HepG2 (cell line): ENCODE data around the gene ZDHHC18. TPM values are rescaled to one million over a fixed set of nuclear protein-coding genes. Genes with fewer than 3 reads are reported as not detected.

ENCODE experiments used
- CBX2 ChIP-seq, 2 experiments: fragments of 200-600 bp in 1 of 2; sonication (generic); formaldehyde crosslinking in 1 of 2; IDR thresholded peaks; 2 replicates each; pipeline versions ENCODE4 v1.7.0 to v1.8.1; 2018 to 2022; ENCODE audit warnings: low read depth in 2 of 2, low read length in 1 of 2, mild to moderate bottlenecking in 1 of 2, missing genetic modification reagents in 1 of 2
- GPBP1L1 ChIP-seq: sonication (generic); formaldehyde crosslinking; IDR thresholded peaks from 2 replicates; pipeline ENCODE4 v1.5.0; 2020; ENCODE audit warnings: mild to moderate bottlenecking, missing genetic modification reagents
- GRHL1 ChIP-seq: sonication (generic); formaldehyde crosslinking; conservative IDR thresholded peaks from 2 replicates; pipeline ENCODE4 v1.8.0; 2022; ENCODE audit warnings: missing genetic modification reagents
- HNF4A ChIP-seq: sonication (generic); formaldehyde crosslinking; IDR thresholded peaks from 2 replicates; pipeline ENCODE4 v1.4.0; 2020; ENCODE audit warnings: missing genetic modification reagents
- IRF2 ChIP-seq: IDR thresholded peaks from 2 replicates; pipeline ENCODE4 v1.6.1; 2018; ENCODE audit warnings: missing genetic modification reagents, missing compliant biosample characterization
- KAT7 ChIP-seq: IDR thresholded peaks from 2 replicates; pipeline ENCODE4 v1.6.1; 2018; ENCODE audit warnings: borderline replicate concordance, missing compliant biosample characterization
- KLF12 ChIP-seq: sonication (generic); formaldehyde crosslinking; IDR thresholded peaks from 2 replicates; pipeline ENCODE4 v1.4.0; 2020; ENCODE audit warnings: missing genetic modification reagents, borderline replicate concordance
- KMT2A ChIP-seq: sonication (generic); formaldehyde crosslinking; IDR thresholded peaks from 2 replicates; pipeline ENCODE4 v1.4.0; 2020; ENCODE audit warnings: missing genetic modification reagents
- MIER3 ChIP-seq: IDR thresholded peaks from 2 replicates; pipeline ENCODE4 v1.6.1; 2016; ENCODE audit warnings: missing compliant biosample characterization, borderline replicate concordance
- RBM39 ChIP-seq: fragments of 200-400 bp; formaldehyde crosslinking; IDR thresholded peaks from one replicate; pipeline ENCODE4 v1.6.1; 2018; ENCODE audit warnings: antibody characterized with exemption, mild to moderate bottlenecking, low read depth, low read length; ENCODE audit not compliant: poor library complexity, severe bottlenecking
- SALL1 ChIP-seq: sonication (generic); formaldehyde crosslinking; IDR thresholded peaks from 2 replicates; pipeline ENCODE4 v1.8.0; 2022; ENCODE audit warnings: mild to moderate bottlenecking, missing genetic modification reagents
- SCMH1 ChIP-seq: sonication (generic); formaldehyde crosslinking; IDR thresholded peaks from 2 replicates; pipeline ENCODE4 v1.9.0; 2021; ENCODE audit warnings: missing genetic modification reagents, mild to moderate bottlenecking, borderline replicate concordance
- SMAD9 ChIP-seq: sonication (generic); formaldehyde crosslinking; IDR thresholded peaks from 2 replicates; pipeline ENCODE4 v1.5.1; 2020; ENCODE audit warnings: mild to moderate bottlenecking, missing genetic modification reagents
- ZNF17 ChIP-seq: sonication (generic); formaldehyde crosslinking; IDR thresholded peaks from 2 replicates; pipeline ENCODE4 v1.5.0; 2020; ENCODE audit warnings: mild to moderate bottlenecking, missing genetic modification reagents
- ZNF430 ChIP-seq: sonication (generic); formaldehyde crosslinking; IDR thresholded peaks from 2 replicates; pipeline ENCODE4 v1.9.0; 2021; ENCODE audit warnings: mild to moderate bottlenecking, missing genetic modification reagents
- ZNF788 ChIP-seq: sonication (generic); formaldehyde crosslinking; IDR thresholded peaks from 2 replicates; pipeline ENCODE4 v1.5.0; 2020; ENCODE audit warnings: mild to moderate bottlenecking, missing genetic modification reagents, borderline replicate concordance
- polyA plus RNA-seq, 8 experiments: library from polyadenylated mRNA; depleted of rRNA in 3 of 8; stranded (reverse) in 7 of 8; unstranded in 1 of 8; fragments of >200 nt; fragmentation: Illumina TruSeq in 4 of 8; extraction: Trizol in 4 of 8; gene quantifications; 2 replicates each; pipeline versions ENCODE4 v1.2.1 to v1.2.3, GENCODE V29; 2011 to 2016; ENCODE audit warnings: low read depth in 4 of 8, missing spikeins in 1 of 8, mixed read lengths in 1 of 8; ENCODE audit not compliant: insufficient read depth in 1 of 8
- total RNA-seq, 5 experiments: library from RNA; depleted of rRNA; stranded (reverse); fragments of >200 nt; fragmentation: Illumina TruSeq; extraction: Trizol; gene quantifications; 2 replicates each; pipeline ENCODE4 v1.2.3, GENCODE V29; 2016; ENCODE audit warnings: low read depth in 1 of 5
- TF ChIP-seq, protein P1 (sequence below): sonication (generic); formaldehyde crosslinking; IDR thresholded peaks from 2 replicates; pipeline ENCODE4 v1.4.0; 2020; ENCODE audit warnings: mild to moderate bottlenecking, missing genetic modification reagents
- TF ChIP-seq, protein P2 (sequence below): sonication (generic); formaldehyde crosslinking; IDR thresholded peaks from 2 replicates; pipeline ENCODE4 v1.4.0; 2020; ENCODE audit warnings: missing genetic modification reagents

Gene ZDHHC18
- total and polyA plus RNA-seq, 2 of the 13 experiments (the other 11 are each of a cell fraction or from before 2014, with no cell fraction given) = 13.2 to 35.3 TPM

DNA sequence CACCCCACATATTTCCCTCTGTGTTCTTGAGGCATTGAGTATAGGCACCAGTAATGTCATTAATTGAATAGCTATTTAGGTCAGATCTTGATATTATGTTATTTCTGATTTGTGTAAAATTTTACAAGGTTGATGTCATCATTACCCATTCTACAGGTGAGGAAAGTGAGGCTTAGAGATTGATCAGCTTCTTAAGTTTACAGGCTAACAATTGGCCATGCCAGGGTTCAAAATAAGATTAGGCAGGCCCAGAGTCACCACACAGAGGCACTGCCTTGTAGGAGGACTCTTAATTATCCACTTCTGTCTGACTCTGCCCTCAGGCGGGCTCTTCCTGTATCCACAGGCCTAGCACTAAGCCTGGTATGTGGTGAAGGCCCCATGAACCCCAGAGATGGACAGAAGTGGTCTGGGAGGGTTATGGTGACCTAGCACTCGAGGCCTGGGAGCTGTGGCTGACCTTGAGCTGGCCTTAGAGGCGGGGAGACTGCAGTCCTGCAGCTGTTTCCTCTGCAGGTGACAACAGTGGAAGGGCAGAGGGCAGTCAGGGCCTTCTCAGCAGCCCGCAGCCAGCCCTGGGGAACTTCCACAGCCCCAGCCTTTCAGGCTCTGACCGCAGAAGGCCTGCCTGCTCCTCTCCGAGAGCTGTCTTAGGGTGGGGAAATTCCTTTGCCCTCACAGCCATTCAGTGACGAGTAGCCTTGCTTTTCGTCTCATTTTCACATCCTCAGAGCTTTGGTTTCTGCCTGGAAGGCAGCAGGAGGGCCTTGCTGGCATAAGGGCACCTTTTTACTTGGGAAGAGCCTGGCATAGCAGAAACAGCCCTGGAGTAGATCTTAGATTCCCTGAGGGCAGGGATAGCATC lies 12.2 kb downstream of the ZDHHC18 start (continued):
- TF ChIP-seq, protein P1, sequence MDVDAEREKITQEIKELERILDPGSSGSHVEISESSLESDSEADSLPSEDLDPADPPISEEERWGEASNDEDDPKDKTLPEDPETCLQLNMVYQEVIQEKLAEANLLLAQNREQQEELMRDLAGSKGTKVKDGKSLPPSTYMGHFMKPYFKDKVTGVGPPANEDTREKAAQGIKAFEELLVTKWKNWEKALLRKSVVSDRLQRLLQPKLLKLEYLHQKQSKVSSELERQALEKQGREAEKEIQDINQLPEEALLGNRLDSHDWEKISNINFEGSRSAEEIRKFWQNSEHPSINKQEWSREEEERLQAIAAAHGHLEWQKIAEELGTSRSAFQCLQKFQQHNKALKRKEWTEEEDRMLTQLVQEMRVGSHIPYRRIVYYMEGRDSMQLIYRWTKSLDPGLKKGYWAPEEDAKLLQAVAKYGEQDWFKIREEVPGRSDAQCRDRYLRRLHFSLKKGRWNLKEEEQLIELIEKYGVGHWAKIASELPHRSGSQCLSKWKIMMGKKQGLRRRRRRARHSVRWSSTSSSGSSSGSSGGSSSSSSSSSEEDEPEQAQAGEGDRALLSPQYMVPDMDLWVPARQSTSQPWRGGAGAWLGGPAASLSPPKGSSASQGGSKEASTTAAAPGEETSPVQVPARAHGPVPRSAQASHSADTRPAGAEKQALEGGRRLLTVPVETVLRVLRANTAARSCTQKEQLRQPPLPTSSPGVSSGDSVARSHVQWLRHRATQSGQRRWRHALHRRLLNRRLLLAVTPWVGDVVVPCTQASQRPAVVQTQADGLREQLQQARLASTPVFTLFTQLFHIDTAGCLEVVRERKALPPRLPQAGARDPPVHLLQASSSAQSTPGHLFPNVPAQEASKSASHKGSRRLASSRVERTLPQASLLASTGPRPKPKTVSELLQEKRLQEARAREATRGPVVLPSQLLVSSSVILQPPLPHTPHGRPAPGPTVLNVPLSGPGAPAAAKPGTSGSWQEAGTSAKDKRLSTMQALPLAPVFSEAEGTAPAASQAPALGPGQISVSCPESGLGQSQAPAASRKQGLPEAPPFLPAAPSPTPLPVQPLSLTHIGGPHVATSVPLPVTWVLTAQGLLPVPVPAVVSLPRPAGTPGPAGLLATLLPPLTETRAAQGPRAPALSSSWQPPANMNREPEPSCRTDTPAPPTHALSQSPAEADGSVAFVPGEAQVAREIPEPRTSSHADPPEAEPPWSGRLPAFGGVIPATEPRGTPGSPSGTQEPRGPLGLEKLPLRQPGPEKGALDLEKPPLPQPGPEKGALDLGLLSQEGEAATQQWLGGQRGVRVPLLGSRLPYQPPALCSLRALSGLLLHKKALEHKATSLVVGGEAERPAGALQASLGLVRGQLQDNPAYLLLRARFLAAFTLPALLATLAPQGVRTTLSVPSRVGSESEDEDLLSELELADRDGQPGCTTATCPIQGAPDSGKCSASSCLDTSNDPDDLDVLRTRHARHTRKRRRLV (CRISPR knock-in tag) = no peak
- no peak for TF ChIP-seq SCMH1
- no peak for TF ChIP-seq CBX2 (IDR thresholded peaks at IDR 0.05; ENCODE audit: low read depth, low read length)
- no peak for TF ChIP-seq CBX2 (CRISPR knock-in tag; IDR thresholded peaks at IDR 0.05; ENCODE audit: low read depth)
- TF ChIP-seq, protein P2, sequence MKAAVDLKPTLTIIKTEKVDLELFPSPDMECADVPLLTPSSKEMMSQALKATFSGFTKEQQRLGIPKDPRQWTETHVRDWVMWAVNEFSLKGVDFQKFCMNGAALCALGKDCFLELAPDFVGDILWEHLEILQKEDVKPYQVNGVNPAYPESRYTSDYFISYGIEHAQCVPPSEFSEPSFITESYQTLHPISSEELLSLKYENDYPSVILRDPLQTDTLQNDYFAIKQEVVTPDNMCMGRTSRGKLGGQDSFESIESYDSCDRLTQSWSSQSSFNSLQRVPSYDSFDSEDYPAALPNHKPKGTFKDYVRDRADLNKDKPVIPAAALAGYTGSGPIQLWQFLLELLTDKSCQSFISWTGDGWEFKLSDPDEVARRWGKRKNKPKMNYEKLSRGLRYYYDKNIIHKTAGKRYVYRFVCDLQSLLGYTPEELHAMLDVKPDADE = no peak
- TF ChIP-seq ZNF788 = peak; percentile 76; the same call in 1 of the 2 replicates
- no peak for TF ChIP-seq ZNF430
- peak; percentile 82 for TF ChIP-seq HNF4A
- peak; percentile 73 for TF ChIP-seq SALL1 (CRISPR knock-in tag)
- TF ChIP-seq KMT2A = peak; percentile 59; the same call in 1 of the 2 replicates
- peak; percentile 69 for TF ChIP-seq IRF2 (CRISPR knock-in tag)
- no peak for TF ChIP-seq ZNF17 (CRISPR knock-in tag)
- TF ChIP-seq GPBP1L1 = no peak
- 0 out of 2 replicates have a peak, but pooled peaks have one; percentile 33 for TF ChIP-seq MIER3 (CRISPR knock-in tag)
- no peak for TF ChIP-seq RBM39
- no peak for TF ChIP-seq KLF12 (CRISPR knock-in tag)
- TF ChIP-seq KAT7 = 0 out of 2 replicates have a peak, but pooled peaks have one; percentile 40
- no peak for TF ChIP-seq GRHL1 (CRISPR knock-in tag)
- TF ChIP-seq SMAD9 (CRISPR knock-in tag) = no peak
